HK-2 (cell line): ENCODE results near the gene LRRC66.

ENCODE experiments used
- DNase-seq: peaks from one replicate; pipeline ENCODE4 v3.0.0-alpha.2; 2018; ENCODE audit not compliant: unreplicated experiment

The LRRC66 gene

DNA sequence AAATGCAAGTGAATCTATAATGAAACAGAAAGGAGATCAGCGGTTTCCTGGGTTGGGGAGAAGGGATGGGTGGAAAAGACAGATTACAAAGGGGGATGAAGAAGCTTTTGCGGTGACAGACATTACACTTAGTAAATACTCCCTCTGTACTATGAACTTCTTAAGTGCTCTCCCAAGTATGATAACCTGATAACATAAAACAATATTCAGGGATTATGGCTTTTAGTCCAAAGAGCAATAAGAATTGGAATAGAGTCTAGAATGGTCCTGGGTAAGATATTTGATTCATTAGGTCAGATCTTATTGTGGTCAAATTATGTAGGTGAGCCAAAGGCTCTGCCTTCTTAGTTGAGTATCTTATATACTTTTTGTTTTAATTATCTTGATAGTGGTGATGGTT lies 9.2 kb downstream of the LRRC66 start:
- DNase-seq, result no peak

DNA sequence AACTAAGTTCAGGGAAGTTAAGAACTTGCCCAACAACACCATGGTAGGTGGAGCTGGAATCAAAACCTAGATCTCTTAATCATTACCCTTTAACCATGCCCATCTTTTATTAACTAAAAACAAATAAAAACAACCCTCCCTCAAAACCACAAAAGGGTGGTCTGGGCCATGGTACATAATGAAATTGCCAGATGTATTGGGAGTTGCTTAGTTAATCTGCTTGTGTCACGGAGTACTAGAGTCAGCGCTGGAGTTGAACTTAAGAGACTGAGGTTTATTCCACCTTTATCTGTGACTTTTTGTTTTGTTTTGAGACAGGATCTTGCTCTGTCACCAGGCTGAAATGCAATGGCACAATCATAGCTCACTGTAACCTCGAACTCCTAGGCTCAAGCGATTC lies 13.3 kb downstream of the LRRC66 start:
- DNase-seq, result no peak

DNA sequence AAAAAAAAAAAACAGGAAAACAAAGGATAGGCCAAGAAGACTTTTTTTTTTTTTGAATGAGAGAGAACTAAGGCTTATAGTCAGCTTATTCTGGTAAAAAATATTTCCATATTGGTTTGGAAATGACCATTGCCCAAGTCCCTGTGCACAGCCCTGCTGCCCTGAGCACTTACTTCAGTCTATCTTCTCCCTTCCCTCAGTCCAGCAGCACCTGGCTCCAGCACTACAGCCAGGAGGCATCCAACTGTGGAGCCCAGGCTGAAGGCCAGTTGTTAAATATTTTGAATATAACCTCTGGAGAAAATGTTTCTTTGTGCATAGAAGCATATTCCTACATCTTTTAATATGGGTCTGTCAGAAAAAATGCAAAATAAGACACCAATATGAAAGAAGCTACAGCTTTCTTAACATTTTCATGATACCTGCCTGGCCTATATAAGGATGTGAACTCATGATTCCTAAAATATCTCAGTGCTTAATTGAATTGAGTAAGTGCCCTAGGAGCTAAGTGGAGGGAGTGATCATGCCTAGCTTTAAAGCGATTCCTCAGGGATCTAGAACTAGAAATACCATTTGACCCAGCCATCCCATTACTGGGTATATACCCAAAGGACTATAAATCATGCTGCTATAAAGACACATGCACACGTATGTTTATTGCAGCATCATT lies 14.4 kb downstream of the LRRC66 start:
- no peak for DNase-seq

DNA sequence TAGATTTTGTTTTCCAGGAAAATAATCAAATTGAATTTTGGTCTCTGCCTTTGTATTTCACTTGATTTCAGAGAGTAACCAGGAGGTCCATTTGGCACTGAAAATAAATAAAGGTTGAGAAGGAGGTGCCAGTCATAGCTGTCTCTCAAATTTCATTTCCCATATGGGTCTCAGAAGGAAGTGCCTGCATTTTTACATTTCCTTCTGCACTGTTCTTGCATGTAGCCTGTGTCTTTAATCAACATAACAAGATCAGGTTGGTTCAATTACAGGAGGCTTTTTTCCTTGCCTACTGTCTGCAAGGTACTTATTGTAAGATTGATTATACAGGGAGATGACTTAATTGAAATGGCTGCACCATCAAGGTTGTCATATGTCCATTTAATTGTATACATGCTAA lies 15.7 kb downstream of the LRRC66 start:
- DNase-seq, result no peak

DNA sequence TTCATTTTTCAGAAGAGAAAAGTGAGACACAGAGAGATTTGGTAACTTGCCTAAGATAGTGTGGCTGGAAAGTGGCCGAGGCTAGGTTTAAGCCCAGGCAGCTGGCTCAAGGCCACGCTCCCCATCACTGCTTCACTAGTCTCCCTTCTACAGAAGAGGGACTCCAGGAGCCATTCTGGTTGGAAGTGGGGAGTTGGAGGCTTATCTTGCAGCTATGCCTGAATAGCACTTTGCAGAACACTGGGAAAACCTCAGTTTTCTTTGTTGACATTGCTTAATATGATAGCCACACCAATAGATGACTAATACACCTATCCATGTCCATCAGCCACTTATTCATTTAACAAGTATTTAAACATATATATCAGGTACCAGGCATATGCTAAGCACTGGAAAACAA lies 18.5 kb downstream of the LRRC66 start:
- no peak for DNase-seq

DNA sequence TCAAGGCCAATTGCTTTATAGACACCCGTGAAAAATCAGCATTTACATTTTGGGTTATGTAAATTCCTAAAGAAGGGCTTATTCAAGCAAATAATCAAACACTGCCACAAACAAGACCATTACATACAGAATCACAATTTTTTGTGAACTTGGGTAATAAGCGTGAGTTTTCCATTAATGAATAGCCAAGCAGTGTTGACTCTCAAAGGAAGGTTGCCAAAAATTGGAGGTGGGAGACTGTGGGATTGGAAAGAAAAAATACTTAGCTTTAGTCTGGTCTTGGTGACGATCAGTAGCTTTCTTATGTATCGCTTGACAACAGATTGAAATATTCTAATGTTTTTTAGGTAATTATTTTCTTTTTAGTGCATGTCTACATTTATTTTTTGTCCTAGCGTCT lies 20.9 kb downstream of the LRRC66 start:
- DNase-seq, result no peak

DNA sequence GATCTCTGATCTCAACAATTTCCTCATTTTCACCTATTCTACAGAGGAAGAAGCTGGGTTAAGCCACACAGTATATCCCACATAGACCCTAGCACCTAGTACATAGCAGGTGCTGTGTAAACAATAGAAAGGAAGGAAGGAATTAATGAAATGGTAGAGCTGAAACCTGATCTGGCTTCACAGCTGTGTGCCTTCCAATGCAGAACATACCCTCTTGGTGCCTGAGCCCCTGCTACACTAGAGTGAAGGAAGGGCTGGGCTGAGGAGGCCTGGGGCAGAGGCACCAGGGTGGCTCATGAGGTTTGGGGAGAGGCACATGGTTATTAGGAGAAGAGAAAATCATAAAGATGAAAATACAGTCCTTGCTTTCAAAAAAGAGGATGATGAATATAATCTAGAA lies 21.3 kb downstream of the LRRC66 start:
- no peak for DNase-seq

DNA sequence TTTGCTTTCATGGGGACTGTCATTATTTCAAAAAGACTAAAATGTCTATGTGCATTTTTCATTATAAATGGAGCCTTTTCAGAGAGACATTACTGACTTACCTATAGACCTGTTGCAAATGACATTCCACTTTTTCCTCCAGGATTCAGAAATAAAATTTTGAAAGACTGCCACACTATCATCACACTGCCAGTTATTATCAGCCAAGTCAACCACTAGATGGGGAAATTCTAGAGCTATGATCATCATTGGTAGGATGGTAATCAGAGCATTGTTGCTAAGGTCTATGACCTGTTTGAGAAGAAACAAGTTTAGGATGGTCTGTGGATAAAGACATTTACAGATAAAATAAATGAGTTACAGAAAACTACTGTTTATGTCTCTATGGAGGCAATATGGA lies 22.5 kb downstream of the LRRC66 start:
- DNase-seq, result no peak

DNA sequence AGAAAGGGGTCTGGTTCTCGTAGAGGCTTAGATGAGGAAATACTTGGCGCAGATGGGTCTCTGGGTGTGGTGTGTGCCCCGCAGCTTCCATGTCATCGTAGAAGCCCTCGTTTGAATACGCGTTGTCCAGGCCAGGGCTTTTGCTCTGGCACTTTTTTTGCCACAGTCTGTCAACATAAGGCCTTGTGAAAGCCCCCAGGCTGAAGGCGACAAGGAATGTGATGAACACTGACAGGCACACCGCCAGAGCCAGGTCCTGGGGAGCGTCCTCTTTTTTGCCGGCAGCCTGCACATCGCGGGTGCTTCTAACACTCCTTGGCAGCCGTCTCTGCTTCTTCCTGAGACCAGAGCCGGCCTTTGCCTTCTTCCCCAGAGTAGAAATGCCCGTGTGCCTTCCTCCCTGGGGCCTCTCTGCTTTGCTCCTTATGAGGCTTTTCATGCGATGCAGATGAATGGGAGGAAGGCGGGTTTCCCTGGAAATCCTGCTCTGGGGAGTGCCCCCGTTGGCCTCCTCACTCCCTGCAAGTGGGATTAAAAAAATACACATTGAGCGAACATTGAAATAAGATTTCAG lies 24.4 kb downstream of the LRRC66 start:
- no peak for DNase-seq

DNA sequence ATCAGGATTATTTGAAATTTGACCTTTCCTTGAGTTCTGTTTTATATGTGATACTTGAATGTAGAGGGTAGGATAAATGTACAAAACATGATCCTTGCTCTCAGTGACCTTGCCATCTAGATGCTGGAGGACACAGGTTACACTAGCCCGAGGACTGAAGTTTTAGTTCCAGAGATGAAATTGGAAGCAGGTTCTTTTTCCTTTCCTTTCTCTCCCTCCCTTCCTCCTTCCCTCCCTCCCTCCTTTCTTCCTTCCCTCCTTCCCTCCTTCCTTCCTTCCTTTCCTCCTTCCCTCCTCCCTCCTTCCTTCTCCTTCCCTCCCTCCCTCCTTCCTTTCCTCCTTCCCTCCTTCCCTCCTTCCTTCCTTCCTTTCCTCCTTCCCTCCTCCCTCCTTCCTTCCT lies 54.3 kb downstream of the LRRC66 start:
- no peak for DNase-seq

DNA sequence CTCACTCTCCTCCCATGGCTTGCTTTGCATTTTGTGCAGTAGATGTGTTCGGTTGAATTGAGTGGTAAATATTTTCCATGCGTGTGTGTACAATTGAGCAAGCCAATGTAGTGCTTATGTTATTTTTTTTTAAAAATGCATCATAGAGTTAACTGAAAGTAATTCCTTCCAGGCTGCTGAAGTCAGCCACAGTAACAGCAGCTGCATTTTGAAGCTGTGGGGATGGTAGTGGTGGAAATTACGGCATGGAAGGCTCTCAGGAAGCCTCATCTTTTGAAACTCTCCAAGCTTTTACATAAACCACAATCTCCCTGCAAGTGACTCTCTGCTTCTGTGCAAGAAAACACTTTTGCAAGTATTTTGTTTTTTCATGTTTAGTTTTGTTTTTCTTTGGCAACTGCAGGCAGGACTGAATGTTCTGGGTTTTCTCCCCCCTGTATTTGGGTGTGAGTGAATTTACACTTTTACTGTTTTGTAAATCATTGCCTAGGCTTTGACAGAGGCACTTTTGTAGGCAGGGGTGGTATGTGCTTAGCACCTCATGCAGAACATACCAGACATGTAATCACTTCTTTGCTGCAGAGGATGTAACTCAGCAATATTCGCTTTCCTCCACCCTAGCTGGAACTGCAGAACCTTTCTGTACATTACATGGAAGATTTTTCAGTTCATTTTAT lies 56.2 kb downstream of the LRRC66 start:
- no peak for DNase-seq

DNA sequence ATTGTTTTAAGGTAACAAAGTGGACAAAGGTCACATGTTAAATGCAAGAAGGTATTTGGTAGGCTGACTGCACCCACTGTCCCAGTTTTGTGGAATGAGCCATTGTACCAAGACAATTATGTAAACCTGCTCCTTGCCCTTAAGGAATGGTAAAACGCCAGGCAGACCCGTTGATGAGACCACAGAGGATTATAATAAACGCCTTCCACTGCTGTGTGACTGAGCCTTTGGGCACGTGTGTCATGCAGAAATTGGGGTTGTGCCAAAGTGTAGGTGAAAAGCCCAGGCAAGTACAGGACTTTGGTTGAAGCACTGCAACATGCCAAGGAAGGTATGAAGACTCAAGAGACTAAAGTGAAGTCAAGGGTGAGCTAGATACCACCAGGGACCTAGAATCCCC lies 59.7 kb downstream of the LRRC66 start:
- no peak for DNase-seq

DNA sequence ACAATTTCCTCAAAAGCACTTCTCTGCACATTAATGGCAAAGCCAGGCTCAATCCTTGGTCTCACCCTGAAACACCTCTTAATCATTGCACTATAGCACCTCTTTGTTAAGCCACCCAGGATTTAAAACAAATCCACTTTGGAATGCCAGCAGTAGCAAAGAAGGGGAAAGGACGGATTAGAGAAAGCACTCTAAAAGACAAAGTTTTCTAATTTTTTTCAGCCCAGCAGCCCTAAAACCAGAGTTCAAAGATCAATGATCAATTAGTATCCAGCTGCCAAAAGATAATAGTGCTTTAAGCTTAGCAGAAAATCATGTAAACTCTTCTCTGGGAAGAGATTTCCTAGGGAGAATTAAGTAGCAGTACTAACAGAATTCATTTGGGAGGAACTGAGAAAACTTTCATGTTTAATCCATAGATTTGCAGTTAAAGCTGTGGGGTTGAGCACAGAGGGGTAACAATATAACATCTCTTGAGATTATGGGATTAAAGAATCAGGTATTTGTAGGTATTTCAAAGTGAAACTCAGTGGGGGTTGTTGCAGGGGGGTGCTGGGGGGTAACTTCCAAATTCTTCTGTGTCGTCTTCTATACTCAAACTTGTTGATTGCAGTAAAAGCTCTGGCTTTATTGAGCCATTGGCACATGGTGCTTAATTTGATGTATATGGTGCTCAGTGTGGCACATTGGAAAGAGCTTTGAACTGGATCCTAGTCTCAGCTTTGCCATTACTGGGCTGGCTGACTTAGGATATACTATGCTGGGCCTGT lies 61.8 kb downstream of the LRRC66 start:
- DNase-seq, result no peak
